Erythroblast (primary cell): Measurements from ENCODE around the gene AMBRA1.

Experiments used
- GATA1 ChIP-seq: IDR thresholded peaks from 2 replicates; pipeline ENCODE4 v1.6.1; 2011; ENCODE audit warnings: low read depth, mild to moderate bottlenecking, control low read depth, low read length, moderate library complexity
- POLR2A ChIP-seq: IDR thresholded peaks from 2 replicates; pipeline ENCODE4 v1.6.1; 2011; ENCODE audit warnings: mild to moderate bottlenecking, low read length

DNA sequence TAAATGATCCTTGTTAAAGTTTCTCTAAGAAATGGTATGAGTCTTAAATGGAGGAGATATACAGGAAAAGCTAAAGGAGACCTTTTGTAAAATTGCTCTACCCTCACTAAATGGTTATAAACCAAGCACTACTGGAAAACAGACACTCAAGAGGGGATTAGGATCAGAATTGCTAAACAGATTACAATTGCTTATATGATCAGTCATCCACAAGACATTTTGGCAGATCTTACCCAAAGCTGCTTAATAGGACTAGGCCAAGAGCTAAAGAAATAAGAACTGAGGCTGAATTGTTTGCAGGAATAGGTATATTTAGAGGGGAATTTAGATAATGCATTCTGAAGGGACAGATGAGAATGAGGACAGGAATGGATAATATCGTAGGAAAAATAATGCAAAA, 13.7 kb upstream of the AMBRA1 start:
- no peak for TF ChIP-seq POLR2A
- TF ChIP-seq GATA1 = no peak
